HepG2 (cell line): ENCODE data around the gene WDR91. TPM values are rescaled to one million over a fixed set of nuclear protein-coding genes. Genes with fewer than 3 reads are reported as not detected.

Experiments used
- ARNT2 ChIP-seq: sonication (generic); formaldehyde crosslinking; IDR thresholded peaks from 2 replicates; pipeline ENCODE4 v1.8.0; 2022; ENCODE audit warnings: mild to moderate bottlenecking, low read depth, missing genetic modification reagents, moderate library complexity
- CC2D1A ChIP-seq: sonication (generic); formaldehyde crosslinking; IDR thresholded peaks from 2 replicates; pipeline ENCODE4 v1.8.1; 2023; ENCODE audit warnings: mild to moderate bottlenecking, missing genetic modification reagents
- CREB1 ChIP-seq, 2 experiments: fragments of 450-650 bp in 1 of 2; IDR thresholded peaks; 2 replicates each; pipeline ENCODE4 v1.6.1; 2016 to 2017; ENCODE audit warnings: control low read depth in 1 of 2, mild to moderate bottlenecking in 1 of 2, missing compliant biosample characterization in 1 of 2, missing genetic modification characterization in 1 of 2
- HOXA9 ChIP-seq: sonication (generic); formaldehyde crosslinking; IDR thresholded peaks from 2 replicates; pipeline ENCODE4 v1.8.1; 2022; ENCODE audit warnings: missing genetic modification reagents, mild to moderate bottlenecking, moderate library complexity, borderline replicate concordance
- KLF13 ChIP-seq: sonication (generic); formaldehyde crosslinking; IDR thresholded peaks from 2 replicates; pipeline ENCODE4 v1.4.0; 2020; ENCODE audit warnings: mild to moderate bottlenecking, missing genetic modification reagents
- MED13 ChIP-seq: sonication (generic); formaldehyde crosslinking; IDR thresholded peaks from 2 replicates; pipeline ENCODE4 v1.5.0; 2020; ENCODE audit warnings: missing genetic modification reagents
- SATB2 ChIP-seq: sonication (generic); formaldehyde crosslinking; IDR thresholded peaks from 2 replicates; pipeline ENCODE4 v1.5.0; 2020; ENCODE audit warnings: missing genetic modification reagents
- SMARCE1 ChIP-seq: fragments of 450-650 bp; IDR thresholded peaks from 2 replicates; pipeline ENCODE4 v1.6.1; 2017; ENCODE audit warnings: borderline replicate concordance
- SSRP1 ChIP-seq: IDR thresholded peaks from 2 replicates; pipeline ENCODE4 v1.6.1; 2016; ENCODE audit warnings: control low read depth
- TOE1 ChIP-seq: sonication (generic); formaldehyde crosslinking; IDR thresholded peaks from 2 replicates; pipeline ENCODE4 v1.4.0; 2020; ENCODE audit warnings: mild to moderate bottlenecking, missing genetic modification reagents
- WIZ ChIP-seq: sonication (generic); formaldehyde crosslinking; IDR thresholded peaks from 2 replicates; pipeline ENCODE4 v1.5.1; 2020; ENCODE audit warnings: mild to moderate bottlenecking, missing genetic modification reagents
- ZNF567 ChIP-seq: sonication (generic); formaldehyde crosslinking; IDR thresholded peaks from 2 replicates; pipeline ENCODE4 v1.8.1; 2023; ENCODE audit warnings: mild to moderate bottlenecking, missing genetic modification reagents, borderline replicate concordance
- ZNF850 ChIP-seq: sonication (generic); formaldehyde crosslinking; conservative IDR thresholded peaks from 2 replicates; pipeline ENCODE4 v1.9.0; 2021; ENCODE audit warnings: mild to moderate bottlenecking, missing genetic modification reagents
- polyA plus RNA-seq, 8 experiments: library from polyadenylated mRNA; depleted of rRNA in 3 of 8; stranded (reverse) in 7 of 8; unstranded in 1 of 8; fragments of >200 nt; fragmentation: Illumina TruSeq in 4 of 8; extraction: Trizol in 4 of 8; gene quantifications; 2 replicates each; pipeline versions ENCODE4 v1.2.1 to v1.2.3, GENCODE V29; 2011 to 2016; ENCODE audit warnings: low read depth in 4 of 8, missing spikeins in 1 of 8, mixed read lengths in 1 of 8; ENCODE audit not compliant: insufficient read depth in 1 of 8
- total RNA-seq, 5 experiments: library from RNA; depleted of rRNA; stranded (reverse); fragments of >200 nt; fragmentation: Illumina TruSeq; extraction: Trizol; gene quantifications; 2 replicates each; pipeline ENCODE4 v1.2.3, GENCODE V29; 2016; ENCODE audit warnings: low read depth in 1 of 5
- TF ChIP-seq, protein P1 (sequence below): sonication (generic); formaldehyde crosslinking; IDR thresholded peaks from 2 replicates; pipeline ENCODE4 v1.4.0; 2020; ENCODE audit warnings: missing genetic modification reagents
- TF ChIP-seq, protein P2 (sequence below): sonication (generic); formaldehyde crosslinking; IDR thresholded peaks from 2 replicates; pipeline ENCODE4 v1.5.0; 2020; ENCODE audit warnings: missing genetic modification reagents, mild to moderate bottlenecking, borderline replicate concordance
- TF ChIP-seq, protein P3 (sequence below): sonication (generic); formaldehyde crosslinking; IDR thresholded peaks from 2 replicates; pipeline ENCODE4 v1.4.0; 2020; ENCODE audit warnings: missing genetic modification reagents, mild to moderate bottlenecking, borderline replicate concordance
- TF ChIP-seq, protein P4 (sequence below): sonication (generic); formaldehyde crosslinking; IDR thresholded peaks from 2 replicates; pipeline ENCODE4 v1.8.1; 2023; ENCODE audit warnings: mild to moderate bottlenecking, missing genetic modification reagents, borderline replicate concordance
- TF ChIP-seq, protein P5 (sequence below): IDR thresholded peaks from 2 replicates; pipeline ENCODE4 v1.6.1; 2016; ENCODE audit warnings: low read depth, borderline replicate concordance
- TF ChIP-seq, protein P6 (sequence below): sonication (generic); formaldehyde crosslinking; IDR thresholded peaks from 2 replicates; pipeline ENCODE4 v1.4.0; 2020; ENCODE audit warnings: mild to moderate bottlenecking, low read depth, missing genetic modification reagents
- TF ChIP-seq, protein P7 (sequence below): sonication (generic); formaldehyde crosslinking; IDR thresholded peaks from 2 replicates; pipeline ENCODE4 v1.5.0; 2020; ENCODE audit warnings: mild to moderate bottlenecking, low read depth, missing genetic modification reagents, borderline replicate concordance

Gene WDR91
- total and polyA plus RNA-seq, 2 of the 13 experiments (the other 11 are each of a cell fraction or from before 2014, with no cell fraction given) = 11.6 to 12.1 TPM

DNA sequence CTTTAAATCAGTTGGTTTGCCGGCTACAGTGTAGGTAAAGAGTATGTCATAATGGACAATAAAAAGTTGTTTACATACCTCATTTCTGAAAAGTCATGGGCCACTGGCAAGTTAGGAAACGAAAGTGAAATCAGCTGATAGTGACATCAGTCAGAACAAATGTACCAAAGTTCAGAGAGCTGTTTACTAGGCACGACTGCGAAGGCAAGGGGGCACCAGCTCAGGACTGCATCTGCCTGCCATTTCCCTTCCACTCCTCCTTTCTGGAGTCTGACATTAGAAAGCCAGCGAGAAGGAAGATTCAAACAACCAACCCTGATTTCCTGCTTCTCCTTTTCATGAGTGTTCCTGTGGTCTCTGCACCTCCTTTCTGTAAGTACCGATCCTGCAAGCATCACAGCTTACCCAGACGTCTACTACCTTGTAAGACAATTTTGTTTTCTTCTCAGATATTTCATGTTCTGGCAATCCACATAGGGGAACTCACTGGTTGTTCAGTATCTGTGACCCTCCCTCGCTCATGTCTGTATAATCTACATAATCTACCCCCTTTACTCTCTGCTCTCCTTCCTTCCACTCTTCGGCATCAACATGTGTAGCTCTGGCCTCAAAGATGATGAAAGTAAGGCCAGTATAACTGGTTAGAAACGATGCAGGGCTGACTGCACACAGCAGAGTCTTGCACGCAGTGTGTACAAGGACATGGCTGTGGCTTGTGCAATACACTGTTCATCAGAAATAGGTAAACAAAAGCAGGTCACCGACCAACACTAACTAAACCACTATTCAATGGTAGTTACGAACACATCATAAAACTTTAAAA is 63.2 kb downstream of the WDR91 start, which contains the start of gene TMEM140 (continued):
- no peak for TF ChIP-seq SMARCE1
- TF ChIP-seq KLF13 (CRISPR knock-in tag) = no peak
- peak; percentile 32; the same call in 1 of the 2 replicates for TF ChIP-seq ARNT2 (CRISPR knock-in tag)
- peak; percentile 46; the same call in 1 of the 2 replicates for TF ChIP-seq WIZ (CRISPR knock-in tag)
- TF ChIP-seq, protein P1, sequence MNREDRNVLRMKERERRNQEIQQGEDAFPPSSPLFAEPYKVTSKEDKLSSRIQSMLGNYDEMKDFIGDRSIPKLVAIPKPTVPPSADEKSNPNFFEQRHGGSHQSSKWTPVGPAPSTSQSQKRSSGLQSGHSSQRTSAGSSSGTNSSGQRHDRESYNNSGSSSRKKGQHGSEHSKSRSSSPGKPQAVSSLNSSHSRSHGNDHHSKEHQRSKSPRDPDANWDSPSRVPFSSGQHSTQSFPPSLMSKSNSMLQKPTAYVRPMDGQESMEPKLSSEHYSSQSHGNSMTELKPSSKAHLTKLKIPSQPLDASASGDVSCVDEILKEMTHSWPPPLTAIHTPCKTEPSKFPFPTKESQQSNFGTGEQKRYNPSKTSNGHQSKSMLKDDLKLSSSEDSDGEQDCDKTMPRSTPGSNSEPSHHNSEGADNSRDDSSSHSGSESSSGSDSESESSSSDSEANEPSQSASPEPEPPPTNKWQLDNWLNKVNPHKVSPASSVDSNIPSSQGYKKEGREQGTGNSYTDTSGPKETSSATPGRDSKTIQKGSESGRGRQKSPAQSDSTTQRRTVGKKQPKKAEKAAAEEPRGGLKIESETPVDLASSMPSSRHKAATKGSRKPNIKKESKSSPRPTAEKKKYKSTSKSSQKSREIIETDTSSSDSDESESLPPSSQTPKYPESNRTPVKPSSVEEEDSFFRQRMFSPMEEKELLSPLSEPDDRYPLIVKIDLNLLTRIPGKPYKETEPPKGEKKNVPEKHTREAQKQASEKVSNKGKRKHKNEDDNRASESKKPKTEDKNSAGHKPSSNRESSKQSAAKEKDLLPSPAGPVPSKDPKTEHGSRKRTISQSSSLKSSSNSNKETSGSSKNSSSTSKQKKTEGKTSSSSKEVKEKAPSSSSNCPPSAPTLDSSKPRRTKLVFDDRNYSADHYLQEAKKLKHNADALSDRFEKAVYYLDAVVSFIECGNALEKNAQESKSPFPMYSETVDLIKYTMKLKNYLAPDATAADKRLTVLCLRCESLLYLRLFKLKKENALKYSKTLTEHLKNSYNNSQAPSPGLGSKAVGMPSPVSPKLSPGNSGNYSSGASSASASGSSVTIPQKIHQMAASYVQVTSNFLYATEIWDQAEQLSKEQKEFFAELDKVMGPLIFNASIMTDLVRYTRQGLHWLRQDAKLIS (CRISPR knock-in tag) = no peak; the same call in 1 of the 2 replicates
- TF ChIP-seq, protein P2, sequence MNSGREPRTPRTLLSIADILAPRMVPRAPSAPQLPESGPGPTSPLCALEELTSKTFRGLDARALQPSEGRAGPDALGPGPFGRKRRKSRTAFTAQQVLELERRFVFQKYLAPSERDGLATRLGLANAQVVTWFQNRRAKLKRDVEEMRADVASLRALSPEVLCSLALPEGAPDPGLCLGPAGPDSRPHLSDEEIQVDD (CRISPR knock-in tag) = no peak
- no peak for TF ChIP-seq ZNF567 (CRISPR knock-in tag)
- TF ChIP-seq, protein P3, sequence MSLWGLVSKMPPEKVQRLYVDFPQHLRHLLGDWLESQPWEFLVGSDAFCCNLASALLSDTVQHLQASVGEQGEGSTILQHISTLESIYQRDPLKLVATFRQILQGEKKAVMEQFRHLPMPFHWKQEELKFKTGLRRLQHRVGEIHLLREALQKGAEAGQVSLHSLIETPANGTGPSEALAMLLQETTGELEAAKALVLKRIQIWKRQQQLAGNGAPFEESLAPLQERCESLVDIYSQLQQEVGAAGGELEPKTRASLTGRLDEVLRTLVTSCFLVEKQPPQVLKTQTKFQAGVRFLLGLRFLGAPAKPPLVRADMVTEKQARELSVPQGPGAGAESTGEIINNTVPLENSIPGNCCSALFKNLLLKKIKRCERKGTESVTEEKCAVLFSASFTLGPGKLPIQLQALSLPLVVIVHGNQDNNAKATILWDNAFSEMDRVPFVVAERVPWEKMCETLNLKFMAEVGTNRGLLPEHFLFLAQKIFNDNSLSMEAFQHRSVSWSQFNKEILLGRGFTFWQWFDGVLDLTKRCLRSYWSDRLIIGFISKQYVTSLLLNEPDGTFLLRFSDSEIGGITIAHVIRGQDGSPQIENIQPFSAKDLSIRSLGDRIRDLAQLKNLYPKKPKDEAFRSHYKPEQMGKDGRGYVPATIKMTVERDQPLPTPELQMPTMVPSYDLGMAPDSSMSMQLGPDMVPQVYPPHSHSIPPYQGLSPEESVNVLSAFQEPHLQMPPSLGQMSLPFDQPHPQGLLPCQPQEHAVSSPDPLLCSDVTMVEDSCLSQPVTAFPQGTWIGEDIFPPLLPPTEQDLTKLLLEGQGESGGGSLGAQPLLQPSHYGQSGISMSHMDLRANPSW = no peak; the same call in 1 of the 2 replicates
- TF ChIP-seq SATB2 (CRISPR knock-in tag) = peak; percentile 36; the same call in 1 of the 2 replicates
- TF ChIP-seq CC2D1A (CRISPR knock-in tag) = no peak
- TF ChIP-seq, protein P4, sequence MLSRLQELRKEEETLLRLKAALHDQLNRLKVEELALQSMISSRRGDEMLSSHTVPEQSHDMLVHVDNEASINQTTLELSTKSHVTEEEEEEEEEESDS (CRISPR knock-in tag) = no peak
- TF ChIP-seq MED13 (CRISPR knock-in tag) = no peak
- TF ChIP-seq, protein P5, sequence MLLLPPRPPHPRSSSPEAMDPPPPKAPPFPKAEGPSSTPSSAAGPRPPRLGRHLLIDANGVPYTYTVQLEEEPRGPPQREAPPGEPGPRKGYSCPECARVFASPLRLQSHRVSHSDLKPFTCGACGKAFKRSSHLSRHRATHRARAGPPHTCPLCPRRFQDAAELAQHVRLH (CRISPR knock-in tag) = no peak
- TF ChIP-seq CREB1 (IDR thresholded peaks at IDR 0.05) = peak; percentile 73; the same call in 1 of the 2 replicates
- peak; percentile 82 for TF ChIP-seq CREB1 (CRISPR knock-in tag; IDR thresholded peaks at IDR 0.05)
- no peak; the same call in 1 of the 2 replicates for TF ChIP-seq TOE1 (CRISPR knock-in tag)
- TF ChIP-seq, protein P6, sequence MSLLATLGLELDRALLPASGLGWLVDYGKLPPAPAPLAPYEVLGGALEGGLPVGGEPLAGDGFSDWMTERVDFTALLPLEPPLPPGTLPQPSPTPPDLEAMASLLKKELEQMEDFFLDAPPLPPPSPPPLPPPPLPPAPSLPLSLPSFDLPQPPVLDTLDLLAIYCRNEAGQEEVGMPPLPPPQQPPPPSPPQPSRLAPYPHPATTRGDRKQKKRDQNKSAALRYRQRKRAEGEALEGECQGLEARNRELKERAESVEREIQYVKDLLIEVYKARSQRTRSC (CRISPR knock-in tag) = no peak
- TF ChIP-seq ZNF850 (CRISPR knock-in tag) = no peak
- TF ChIP-seq, protein P7, sequence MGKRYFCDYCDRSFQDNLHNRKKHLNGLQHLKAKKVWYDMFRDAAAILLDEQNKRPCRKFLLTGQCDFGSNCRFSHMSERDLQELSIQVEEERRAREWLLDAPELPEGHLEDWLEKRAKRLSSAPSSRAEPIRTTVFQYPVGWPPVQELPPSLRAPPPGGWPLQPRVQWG (CRISPR knock-in tag) = no peak
- TF ChIP-seq SSRP1 (CRISPR knock-in tag) = no peak
- TF ChIP-seq HOXA9 (CRISPR knock-in tag) = no peak
